Stimulated activated CD4-positive, alpha-beta T cell treated with anti-CD3 and anti-CD28 coated beads, TNF-alpha, amount 100 ng/mL, for 1 hour (primary cell): Measurements from ENCODE around the gene RADIL.

Experiments
- DNase-seq, 3 donors: peaks; one replicate each; pipeline ENCODE4 v3.0.0-alpha.2; 2020; ENCODE audit warnings: low read depth in 3 of 3, low spot score in 1 of 3

The RADIL gene

DNA sequence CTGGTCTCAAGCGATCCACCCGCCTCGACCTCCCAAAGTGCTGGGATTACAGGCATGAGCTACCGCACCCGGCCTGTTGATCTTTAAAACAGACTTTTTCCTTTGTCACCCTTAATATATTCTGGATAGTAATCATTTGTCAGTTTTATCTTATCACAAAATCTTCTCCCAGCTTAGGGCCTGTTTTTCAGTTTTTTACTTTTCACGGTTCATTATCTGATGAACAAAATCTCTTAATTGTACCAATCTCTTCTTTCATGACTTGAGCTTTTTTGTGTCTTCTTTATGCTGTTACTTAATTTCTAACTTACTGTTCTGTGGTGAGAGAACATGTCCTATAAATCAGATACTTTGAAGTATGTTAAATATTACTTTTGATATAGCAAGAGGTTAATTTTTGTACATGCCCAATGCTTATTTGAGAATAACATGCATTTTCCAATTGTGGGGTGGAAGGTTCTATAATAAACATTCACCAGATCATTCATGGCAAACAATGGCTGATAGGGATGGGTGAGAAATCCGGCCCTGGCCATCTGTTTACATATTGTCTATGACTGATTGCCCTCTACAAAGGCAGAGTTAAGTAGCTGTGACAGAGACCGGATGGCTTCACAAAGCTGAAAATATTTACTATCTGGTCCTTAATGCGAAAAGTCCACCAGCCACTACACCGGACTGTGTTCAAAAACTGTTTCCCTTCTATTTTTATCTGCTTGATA is 27.0 kb downstream of the RADIL start:
- DNase-seq: no peak

DNA sequence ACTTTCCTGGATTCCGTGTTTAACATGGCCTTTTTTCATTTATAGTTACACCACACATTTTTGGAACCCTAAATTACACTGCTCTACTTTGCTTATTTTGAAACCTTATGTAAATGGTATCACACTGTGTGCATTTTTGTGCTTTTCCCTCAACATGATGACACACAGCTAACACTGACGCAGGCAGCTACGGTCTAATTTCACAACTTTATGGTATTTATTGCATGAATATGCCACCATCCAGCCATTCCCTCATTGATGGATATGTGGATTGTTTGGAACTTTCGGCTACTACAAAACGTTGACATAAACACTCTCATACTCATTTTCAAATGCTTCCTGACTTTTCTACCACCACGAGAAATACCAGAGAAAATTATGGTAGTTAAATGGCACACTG is 28.6 kb downstream of the RADIL start:
- DNase-seq: no peak

DNA sequence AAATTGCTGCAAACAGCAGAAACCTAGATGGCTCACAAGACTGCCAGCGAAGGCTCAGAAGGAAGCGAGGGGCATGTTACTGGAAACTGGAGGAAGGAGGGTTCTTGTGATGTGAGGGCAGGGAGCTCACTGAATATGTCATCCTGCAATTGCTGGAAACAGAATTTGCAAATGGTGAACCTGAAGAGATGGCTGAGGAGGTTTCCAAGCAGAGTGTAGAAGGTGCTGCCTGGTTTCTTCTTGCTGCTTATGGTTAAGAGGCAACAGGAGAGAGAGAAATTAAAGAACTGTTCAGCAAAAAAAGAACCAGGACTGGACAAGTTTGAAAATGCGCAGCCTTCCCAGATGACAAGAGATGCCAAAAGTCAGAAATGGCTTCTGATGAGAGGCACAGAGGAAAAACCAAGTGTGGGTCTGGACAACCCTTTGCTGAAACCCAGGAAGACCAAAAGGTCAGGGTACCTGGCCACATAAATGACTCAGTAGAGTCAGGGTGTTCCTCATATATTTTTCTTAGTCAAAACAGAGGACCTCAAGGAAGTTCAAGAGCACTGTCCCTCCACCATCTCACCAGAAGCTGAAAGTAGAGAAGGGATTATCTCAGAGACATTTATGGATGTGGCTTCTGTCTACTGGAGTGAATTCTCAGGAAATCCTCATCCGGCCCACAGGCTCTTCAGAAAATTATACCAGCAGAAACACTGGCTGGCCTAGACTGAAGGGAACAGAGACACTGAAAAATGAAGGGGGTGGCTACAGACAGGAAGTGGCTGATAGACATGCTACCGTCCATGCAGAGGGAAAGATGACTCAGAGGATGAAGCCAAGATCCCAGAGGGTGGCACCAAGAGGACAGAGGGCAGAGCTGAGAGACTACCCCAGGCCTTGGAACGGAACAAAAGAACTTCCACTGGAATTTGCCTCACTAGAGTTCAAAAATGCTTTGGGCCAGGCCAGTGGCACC is 31.8 kb downstream of the RADIL start:
- DNase-seq: no peak

DNA sequence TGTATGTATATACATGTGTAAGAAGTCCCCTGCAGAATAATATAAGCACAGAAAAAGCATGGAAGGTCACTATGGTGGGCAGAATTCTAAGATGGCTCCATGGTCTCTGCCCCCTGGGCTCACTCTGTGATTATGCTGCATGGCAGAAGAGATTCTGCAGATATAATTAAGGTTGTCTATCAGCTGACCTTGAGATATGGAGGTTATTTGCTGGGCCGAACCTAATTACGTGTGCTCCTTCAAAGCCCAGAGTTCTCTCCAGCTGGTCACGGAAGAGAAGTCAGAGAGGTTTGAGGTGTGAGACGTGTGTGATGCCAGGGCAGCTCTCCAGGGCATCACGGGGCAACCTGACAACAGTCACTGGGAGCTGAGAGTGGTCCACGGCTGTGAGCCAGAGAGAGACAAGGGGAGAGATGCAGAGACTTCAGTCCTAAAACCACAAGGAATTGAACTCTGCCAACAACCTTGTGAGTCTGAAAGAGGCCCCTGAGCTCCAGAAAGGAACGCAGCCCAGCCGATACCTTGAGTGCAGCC is 33.2 kb downstream of the RADIL start:
- no peak for DNase-seq

DNA sequence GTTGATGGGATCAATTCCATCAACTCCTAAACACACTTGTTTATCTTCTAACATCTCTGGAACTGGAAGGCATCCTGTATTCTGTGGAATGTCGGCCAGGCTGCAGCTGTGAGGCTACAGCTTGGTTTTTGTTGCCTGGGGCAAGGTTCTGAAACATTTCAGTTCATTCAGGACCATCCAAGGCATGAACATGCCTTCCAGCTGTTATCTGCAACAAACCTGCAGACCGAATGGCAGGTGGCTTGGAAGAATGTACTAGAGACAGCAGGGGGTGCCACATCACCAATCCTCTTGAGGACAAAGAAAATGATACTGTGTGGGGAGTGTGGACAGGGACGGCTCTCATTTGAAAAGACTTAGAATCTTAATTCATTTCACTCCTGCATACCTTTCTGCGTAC is 34.1 kb downstream of the RADIL start:
- DNase-seq: no peak

DNA sequence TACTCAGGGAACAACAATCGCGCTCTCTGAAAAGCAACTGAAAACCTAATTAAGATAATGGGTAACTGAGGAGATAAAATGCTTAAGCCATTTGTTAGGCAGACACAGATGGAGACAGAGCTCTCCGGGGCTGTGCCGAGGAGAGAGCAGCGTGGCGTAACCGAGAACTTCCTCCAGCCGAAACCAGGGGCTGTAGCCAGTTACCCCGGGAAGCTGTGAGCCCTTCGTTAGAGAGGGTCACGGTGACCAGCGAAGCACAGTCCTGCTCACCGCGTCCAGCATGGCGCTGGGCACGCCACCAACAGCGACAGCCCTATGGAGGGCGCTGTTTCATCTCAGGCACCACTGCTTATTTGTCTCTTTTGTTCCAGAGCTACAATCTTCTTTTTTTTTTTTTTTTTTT is 37.8 kb downstream of the RADIL start:
- no peak for DNase-seq

DNA sequence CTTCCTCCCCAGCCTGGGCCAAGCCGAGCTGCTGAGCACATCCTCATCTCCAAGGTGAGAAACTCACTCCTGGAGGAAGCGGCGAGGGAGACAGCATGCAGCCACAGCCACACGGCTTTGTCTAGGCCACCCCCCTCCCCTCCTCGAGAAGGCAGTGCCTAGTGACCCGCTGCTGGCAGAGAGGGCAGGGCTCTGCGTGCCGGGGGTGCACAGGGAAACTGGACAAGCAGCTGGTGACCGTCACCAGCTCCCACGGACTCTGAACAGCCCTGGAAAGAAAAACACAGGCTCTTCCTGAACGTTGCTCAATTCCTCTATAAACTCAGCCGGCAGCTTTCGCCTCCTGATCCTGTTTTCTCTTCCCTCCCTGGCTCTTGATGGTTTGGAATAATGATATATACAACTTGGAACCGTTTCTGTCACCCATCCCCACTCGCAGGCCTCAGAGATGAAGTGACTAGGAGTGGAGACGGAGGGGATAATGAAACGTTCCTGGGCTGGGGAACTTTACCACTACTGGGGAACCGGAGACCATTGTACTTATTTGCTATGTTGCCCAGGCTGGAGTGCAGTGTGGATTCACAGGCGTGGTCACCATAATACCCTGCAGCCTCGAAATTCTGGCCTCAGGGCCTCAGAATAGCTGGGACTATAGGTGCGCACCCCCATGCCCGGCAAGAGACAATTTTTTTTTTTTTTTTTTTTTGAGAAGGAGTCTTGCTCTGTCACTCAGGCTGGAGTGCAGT is 41.0 kb downstream of the RADIL start:
- DNase-seq: no peak

DNA sequence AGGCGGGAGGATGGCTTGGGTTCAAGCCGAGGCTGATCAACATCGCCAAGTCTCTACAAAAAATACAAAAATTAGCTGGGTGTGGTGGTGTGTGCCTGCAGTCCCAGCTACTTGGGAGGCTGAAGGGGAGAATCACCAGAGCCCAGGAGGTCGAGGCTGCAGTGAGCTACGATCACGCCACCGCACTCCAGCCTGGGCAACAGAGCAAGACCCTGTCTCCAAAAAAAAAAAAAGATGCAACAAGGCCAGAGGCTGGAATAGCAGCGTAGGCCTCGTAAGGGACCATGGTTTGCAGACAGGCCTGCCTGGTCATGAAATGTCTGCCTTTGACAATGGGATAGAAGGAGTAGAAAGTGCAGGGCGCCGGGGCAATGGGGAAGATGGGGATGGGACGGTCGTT is 41.7 kb downstream of the RADIL start:
- no peak for DNase-seq

DNA sequence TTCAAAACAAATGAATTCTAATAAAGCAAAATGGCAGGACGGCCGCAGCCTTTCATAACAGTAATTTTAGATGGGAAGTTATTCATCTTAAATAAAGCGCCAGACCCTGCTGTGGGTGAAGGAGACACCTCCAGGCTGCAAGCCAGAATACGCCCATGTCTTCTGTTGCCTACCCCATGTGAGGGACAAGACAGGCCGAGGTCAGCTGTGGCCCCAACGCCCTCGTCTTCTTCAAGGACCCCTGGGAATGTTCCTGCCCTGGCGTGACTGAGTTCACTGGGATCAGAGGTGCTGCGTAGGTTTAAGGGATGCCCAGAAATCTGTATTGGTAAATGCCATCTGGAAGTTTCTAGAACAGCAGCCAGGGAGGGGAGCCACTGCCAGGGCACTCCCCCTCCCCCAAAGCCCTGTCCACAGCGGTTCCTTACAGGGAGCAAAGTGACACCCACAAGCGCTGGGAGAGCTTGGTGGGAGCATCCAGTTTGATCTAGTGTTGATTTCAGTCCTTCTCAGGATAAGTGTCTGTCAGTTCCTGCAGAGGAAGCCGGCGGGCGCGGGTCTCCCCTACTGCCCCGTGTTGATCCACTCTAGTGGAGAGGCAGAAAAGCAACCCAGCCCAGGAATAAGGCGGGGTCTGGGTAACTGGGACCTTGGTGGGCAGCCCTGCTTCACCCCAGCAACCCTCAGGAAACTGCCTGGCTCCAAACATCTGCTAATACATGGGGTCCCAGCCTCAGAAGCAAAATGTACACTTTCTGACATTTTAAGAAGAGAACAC is 42.3 kb downstream of the RADIL start:
- DNase-seq: no peak

DNA sequence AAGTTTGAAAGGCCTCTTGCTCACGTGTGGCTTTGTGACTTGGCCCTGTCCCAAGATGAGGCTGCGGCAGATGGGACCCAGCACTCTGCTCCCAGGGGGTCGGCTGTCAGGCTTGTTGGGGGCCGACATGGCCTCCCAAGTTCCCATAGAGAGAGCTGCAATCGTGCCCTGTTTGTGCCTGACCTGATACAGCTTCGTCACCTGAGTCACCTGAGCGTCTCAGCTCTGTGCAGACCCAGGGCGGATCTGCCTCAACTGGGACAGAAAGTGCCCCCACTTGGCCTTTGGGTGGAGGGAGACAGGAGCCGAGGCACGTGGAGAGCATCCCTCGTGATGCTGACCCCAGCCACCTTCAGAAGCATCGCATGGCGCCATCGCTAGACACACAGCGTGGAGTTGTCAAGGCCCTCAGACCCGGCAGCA is 43.4 kb downstream of the RADIL start:
- no peak for DNase-seq

DNA sequence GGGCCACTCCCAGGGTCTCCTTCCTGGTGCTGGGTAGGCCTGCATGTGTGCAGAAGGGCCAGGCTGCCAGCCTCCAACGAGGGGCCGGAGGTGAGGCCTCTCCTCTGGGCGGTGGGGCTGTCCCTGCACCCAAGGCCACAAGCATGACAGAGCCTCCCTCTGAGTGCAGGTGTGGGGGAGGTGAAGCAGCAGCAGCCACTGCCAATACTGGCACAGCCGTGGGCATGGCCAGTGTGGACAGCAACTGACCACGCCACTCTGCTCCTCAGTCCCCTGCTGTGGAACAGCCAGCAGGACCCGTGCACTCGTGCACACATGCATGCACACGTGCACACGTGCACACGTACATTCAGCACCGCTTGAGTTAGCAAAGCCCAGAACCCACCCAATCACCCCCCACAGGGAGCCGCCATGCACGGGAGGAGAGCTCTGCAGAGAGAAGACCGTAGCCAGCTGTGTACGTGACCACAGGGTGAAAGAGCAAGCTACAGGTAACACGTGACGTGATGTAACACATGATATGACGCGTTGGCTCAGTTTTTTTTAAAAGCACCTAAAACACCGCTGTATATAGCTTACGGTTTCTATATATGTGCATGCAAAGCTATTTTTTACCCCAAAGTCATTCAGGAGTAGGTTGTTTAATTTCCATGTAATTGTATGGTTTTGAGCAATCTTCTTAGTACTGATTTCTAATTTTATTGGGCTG is 44.7 kb downstream of the RADIL start:
- DNase-seq: no peak

DNA sequence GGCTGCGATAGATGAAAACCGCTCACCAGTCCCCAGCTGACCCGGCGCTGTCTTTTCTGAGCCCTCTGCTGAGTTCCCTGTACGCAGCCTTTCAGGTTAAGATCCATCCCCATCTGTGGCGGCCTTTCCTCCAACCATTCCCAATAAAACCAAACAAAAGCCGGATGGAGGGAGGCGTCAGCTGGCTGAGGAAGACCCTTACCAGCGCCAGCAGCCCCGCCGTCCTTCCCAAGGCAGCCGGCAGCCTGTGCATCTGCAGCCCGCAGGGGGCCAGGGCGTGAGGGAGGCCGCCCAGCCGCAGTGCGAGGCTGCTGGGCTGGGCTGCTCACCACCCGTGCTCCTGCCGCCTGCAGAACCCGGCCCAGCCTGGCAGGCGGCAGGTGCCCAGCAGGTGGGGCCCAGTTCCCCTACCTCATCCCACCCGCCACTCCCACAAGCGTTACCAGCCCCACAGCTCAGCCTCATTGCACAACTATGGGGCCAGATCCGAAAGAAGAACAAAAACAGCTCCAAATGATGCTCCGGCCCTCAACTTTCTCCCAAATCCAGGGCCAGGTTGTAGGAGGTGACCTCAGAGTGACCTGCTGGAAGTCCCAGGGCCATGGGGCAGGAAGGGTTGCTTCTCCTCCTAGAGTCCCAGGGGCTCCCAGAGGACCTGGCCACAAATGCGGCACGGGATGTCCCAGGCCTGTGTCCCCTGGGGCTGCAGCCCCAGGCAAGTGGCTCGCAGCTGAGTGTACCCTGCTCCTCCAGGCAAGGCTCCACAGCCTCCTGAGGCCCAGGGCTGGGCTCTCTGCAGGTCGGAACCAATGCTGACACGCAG is 45.5 kb downstream of the RADIL start:
- DNase-seq: no peak

DNA sequence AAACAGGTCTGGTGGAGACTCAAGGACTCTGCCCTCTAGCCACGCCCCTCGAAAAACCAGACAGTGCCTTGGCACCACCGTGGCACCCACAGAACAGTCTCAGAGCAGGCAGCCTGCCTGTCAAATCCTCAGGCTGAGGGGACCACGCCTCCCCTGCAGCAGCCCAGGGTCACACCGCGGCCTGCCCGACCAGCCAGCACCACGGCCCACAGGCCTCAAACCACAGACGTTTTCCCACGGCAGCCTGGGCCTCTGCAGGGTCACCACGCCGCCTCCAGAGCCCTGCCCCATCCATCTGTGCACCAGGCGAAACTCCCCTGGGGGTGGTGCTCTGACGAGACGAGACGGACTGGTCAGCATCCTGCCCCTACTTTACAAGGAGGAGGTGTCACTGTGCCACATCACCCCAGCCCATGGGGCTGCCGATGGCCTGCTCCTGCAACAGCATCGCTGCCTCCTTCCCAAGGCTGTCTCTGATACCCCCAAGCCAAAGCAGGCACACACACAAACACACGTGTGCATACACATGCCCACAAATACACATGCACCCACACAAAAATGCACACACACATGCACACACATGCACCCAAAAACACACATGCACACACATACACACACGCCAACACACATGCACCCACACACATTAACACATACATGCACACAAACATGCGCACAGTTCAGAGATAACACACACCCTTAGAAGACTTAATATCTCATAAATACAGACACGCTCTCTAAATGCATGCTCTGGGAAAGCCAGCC is 46.3 kb downstream of the RADIL start:
- DNase-seq: no peak

DNA sequence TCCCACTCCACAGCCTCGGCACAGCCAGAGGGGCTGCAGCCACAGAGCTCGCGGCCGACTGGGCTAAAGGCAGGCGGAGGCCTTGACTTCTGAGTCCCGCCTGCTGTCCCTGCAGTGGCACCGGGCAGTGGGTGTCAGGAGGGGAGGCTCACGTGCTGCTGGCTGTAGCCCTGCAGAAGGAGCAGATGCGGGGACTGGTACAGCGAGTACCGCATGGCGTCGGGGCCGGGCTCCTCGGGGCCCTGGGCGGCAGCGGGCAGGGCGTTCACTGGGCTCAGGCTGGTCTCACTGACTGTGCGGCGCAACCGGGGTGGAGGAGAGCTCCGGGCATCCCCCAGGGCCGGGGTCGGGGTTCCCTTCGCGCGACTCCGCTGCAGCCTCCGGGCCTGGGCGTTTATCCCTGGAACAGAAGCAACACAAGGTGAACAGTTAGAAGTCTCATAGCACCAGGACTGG is 47.3 kb downstream of the RADIL start:
- no peak for DNase-seq

DNA sequence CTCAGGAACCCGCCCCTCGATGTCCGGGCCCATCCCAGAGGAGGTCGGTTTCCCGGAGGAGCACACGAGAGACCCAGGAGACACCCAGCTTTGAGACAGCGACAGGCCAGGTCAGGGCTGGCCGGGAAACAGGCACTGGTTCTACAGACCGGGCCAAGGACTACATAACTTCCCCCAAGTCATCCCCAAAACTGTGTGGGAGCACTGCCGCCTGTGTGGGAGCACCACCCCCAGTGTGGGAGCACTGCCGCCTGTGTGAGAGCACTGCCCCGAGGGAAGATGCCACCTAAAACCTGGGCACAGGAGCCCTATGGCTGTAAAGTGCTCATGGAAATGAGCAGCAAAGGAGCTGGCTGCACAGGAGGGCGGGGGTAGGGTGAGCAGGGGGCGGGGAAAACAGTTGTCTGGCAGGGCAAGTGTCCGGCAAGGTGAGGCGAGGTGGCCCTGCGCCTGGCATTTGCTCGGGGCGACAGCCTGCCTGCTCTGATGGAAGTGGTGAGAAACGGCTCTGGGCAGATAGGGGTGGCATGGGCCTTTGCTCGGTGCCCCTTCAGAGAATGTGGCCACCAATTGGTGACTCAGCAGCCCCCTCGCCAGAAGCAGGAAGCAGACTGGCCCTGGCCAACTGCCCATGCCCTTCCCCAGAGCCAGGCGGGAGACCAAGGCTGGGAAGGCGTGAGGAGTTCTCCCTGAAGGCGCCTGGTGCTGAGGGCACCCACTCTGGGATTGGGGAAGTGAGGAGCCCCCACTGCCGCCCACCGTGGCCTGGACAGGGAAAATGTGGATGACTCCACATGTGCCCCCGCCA is 47.9 kb downstream of the RADIL start:
- no peak for DNase-seq

DNA sequence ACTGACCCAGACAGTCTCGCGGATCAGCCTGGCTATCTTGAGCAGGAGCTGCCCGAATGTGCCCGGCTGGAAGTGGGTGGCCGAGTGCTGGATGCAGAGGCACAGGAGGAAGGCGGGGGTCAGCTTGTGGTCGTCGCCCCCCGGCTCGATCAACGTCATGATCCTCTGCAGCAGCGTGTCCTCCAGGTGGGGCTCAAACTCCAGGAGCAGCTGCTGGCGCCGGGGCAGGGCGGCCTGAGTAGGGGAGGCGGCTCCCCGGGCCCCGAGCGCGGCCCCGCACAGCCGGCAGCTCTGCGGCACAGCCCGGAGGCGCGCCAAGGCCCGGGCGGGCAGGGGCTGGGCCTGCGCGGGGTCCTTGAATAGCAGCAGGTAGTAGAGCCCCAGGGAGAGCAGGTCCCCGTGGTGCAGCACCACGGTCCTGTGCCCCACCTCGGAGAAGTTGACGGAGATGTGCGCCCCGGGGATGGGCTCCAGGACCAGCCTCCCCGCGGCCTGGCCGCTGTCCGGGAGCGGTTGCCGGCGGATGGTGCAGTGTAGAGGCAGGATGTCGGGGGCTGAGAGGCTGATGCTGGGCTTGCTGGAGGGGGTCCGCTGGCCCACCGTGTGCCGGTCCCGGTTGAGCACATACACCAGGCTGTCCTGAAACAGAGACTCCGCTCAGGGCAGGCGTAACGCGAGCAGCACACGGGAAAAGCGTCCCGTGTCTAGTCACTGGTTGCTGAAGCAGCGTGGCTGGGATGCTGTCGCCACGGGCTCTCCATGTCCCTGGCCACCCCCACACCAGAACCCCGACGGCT is 48.7 kb downstream of the RADIL start:
- no peak for DNase-seq
